Endothelial cell of umbilical vein (primary cell): ENCODE measurements around the gene SRGAP1.

Experiments
- CTCF ChIP-seq, 2 donors: IDR thresholded peaks; 1 replicate in 1 of 2; 2 replicates in 1 of 2; pipeline ENCODE4 v1.5.1; 2011; ENCODE audit warnings: low read length in 2 of 2, mild to moderate bottlenecking in 2 of 2, moderate library complexity in 2 of 2, control low read depth in 1 of 2, inconsistent platforms in 1 of 2, low read depth in 1 of 2; ENCODE audit not compliant: insufficient read depth in 1 of 2; ENCODE audit errors: extremely low read depth in 1 of 2
- EZH2 ChIP-seq: IDR thresholded peaks from 2 replicates; pipeline ENCODE4 v1.6.1; 2012; ENCODE audit warnings: borderline replicate concordance, low read depth, mild to moderate bottlenecking, moderate library complexity, low read length, inconsistent platforms; ENCODE audit not compliant: severe bottlenecking
- GATA2 ChIP-seq: IDR thresholded peaks from 2 replicates; pipeline ENCODE4 v1.7.0; 2011; ENCODE audit warnings: low read depth, mild to moderate bottlenecking, moderate library complexity, mixed read lengths, low read length; ENCODE audit not compliant: insufficient read length, insufficient read depth
- JUN ChIP-seq: IDR thresholded peaks from 2 replicates; pipeline ENCODE4 v1.6.1; 2011; ENCODE audit warnings: borderline replicate concordance, low read depth; ENCODE audit not compliant: insufficient read length, insufficient read depth
- MAX ChIP-seq: IDR thresholded peaks from 2 replicates; pipeline ENCODE4 v1.6.1; 2011; ENCODE audit not compliant: insufficient read depth, insufficient read length
- MYC ChIP-seq: IDR thresholded peaks from one replicate; pipeline ENCODE4 v1.6.1; 2011; ENCODE audit warnings: mild to moderate bottlenecking, low read depth, low read length
- POLR2A ChIP-seq: IDR thresholded peaks from 2 replicates; pipeline ENCODE4 v1.6.1; 2012; ENCODE audit warnings: low read depth, mild to moderate bottlenecking, control low read depth, low read length
- POLR2AphosphoS5 ChIP-seq: IDR thresholded peaks from 2 replicates; pipeline ENCODE4 v1.6.1; 2012; ENCODE audit warnings: low read depth, mild to moderate bottlenecking, control low read depth, low read length, moderate library complexity; ENCODE audit not compliant: insufficient read depth

GRCh38 chr12:64042911-64043310 is 198.4 kb downstream of the SRGAP1 start:
- no peak for TF ChIP-seq CTCF (IDR thresholded peaks at IDR 0.05; ENCODE audit: extremely low read depth in 1 of 2, insufficient read depth in 1 of 2, low read depth in 1 of 2, low read length in 2 of 2)
- TF ChIP-seq POLR2A, result no peak
- no peak for TF ChIP-seq JUN
- TF ChIP-seq EZH2, result no peak
- no peak for TF ChIP-seq POLR2AphosphoS5
- TF ChIP-seq GATA2, result no peak
- TF ChIP-seq MAX, result no peak
- TF ChIP-seq MYC, result no peak
